Ishikawa (cell line): ENCODE measurements around the gene RAP1GAP2.

Experiments
- CEBPB ChIP-seq: IDR thresholded peaks from 2 replicates; pipeline ENCODE4 v1.6.1; 2012
- EP300 ChIP-seq: IDR thresholded peaks from 2 replicates; pipeline ENCODE4 v1.6.1; 2012; ENCODE audit warnings: borderline replicate concordance
- FOXM1 ChIP-seq: IDR thresholded peaks from 2 replicates; pipeline ENCODE4 v1.6.1; 2012; ENCODE audit warnings: low read depth, borderline replicate concordance
- NFIC ChIP-seq: IDR thresholded peaks from 2 replicates; pipeline ENCODE4 v1.6.1; 2012

GRCh38 chr17:2814481-2815341 lies 18.5 kb downstream of the RAP1GAP2 start:
- TF ChIP-seq EP300 (no peak), CEBPB (no peak), NFIC (no peak), FOXM1 (no peak)
